Breast epithelium (tissue), 3 donors: ENCODE results near the gene ITPR2.

Experiments
- POLR2A ChIP-seq: fragments of 450-650 bp; IDR thresholded peaks from one replicate; pipeline ENCODE4 v1.6.1; 2016; ENCODE audit warnings: antibody characterized with exemption, mild to moderate bottlenecking, moderate library complexity
- POLR2AphosphoS5 ChIP-seq, 3 donors: sonication (generic); formaldehyde crosslinking; IDR thresholded peaks; one replicate each; pipeline ENCODE4 v1.6.1; 2017; ENCODE audit warnings: antibody characterized with exemption in 3 of 3
- TF ChIP-seq, protein P1 (sequence below), 3 donors: fragments of 450-650 bp; IDR thresholded peaks; one replicate each; pipeline ENCODE4 v1.5.1; 2016 to 2017; ENCODE audit warnings: antibody characterized with exemption in 3 of 3, mild to moderate bottlenecking in 3 of 3, moderate library complexity in 3 of 3

DNA sequence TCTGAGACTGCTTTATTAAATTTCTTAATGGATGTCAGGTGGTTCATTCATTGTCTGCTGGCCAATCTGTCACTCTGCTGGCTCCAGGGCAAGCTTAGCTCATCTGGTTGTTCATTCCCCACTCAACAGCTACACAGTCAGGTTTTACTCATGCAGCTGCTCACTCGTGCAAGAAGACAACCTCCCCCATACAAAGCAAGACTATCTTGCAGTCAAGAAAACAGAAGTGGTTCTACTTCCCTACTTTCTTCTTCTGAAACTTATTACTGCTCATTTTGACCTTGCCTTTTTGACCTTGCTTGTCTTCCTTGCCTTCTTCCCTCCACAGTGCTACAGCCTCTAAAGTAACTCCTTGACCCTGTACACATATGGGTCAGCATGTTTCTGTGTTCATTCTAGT is 359.7 kb downstream of the ITPR2 start:
- TF ChIP-seq, protein P1, sequence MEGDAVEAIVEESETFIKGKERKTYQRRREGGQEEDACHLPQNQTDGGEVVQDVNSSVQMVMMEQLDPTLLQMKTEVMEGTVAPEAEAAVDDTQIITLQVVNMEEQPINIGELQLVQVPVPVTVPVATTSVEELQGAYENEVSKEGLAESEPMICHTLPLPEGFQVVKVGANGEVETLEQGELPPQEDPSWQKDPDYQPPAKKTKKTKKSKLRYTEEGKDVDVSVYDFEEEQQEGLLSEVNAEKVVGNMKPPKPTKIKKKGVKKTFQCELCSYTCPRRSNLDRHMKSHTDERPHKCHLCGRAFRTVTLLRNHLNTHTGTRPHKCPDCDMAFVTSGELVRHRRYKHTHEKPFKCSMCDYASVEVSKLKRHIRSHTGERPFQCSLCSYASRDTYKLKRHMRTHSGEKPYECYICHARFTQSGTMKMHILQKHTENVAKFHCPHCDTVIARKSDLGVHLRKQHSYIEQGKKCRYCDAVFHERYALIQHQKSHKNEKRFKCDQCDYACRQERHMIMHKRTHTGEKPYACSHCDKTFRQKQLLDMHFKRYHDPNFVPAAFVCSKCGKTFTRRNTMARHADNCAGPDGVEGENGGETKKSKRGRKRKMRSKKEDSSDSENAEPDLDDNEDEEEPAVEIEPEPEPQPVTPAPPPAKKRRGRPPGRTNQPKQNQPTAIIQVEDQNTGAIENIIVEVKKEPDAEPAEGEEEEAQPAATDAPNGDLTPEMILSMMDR (IDR thresholded peaks at IDR 0.05): no peak
- no peak for TF ChIP-seq POLR2A
- TF ChIP-seq POLR2AphosphoS5 (IDR thresholded peaks at IDR 0.05): no peak
